Testis (tissue), 3 donors: ENCODE results near the gene SLC4A5. TPM values are rescaled to one million over a fixed set of nuclear protein-coding genes. Genes with fewer than 3 reads are reported as not detected.

Experiments
- DNase-seq: peaks from one replicate; pipeline ENCODE4 v3.0.0-alpha.2; 2019
- H3K27ac ChIP-seq, 2 donors: fragments of 200-600 bp; sonication (generic); one replicate each; pipeline ENCODE4 v1.5.1; 2019
- H3K27me3 ChIP-seq: fragments of 200-600 bp; sonication (generic); one replicate; pipeline ENCODE4 v1.5.1; 2019
- H3K36me3 ChIP-seq: fragments of 200-600 bp; sonication (generic); one replicate; pipeline ENCODE4 v1.5.1; 2017; ENCODE audit warnings: low read depth; ENCODE audit errors: missing control alignments
- H3K4me1 ChIP-seq: fragments of 200-600 bp; sonication (generic); one replicate; pipeline ENCODE4 v1.5.1; 2019
- H3K4me3 ChIP-seq, 2 donors: fragments of 200-600 bp; sonication (generic); one replicate each; pipeline ENCODE4 v1.5.1; 2017 to 2019
- H3K9me3 ChIP-seq: fragments of 200-600 bp; sonication (generic); one replicate; pipeline ENCODE4 v1.5.1; 2017
- POLR2A ChIP-seq: fragments of 450-650 bp; IDR thresholded peaks from one replicate; pipeline ENCODE4 v1.6.1; 2017; ENCODE audit warnings: antibody characterized with exemption, mild to moderate bottlenecking, moderate library complexity
- WGBS, 2 donors: methylation state at CpG; one replicate each; pipeline ENCODE4 v1.1.5; 2018; 5-methylcytosine and 5-hydroxymethylcytosine counted together
- intact Hi-C: fragments of 100-400 bp; cut with DNase I; formaldehyde crosslinking; loops from one replicate; pipeline ENCODE4 v1.15.1; 2023; ENCODE audit warnings: low total_unique reads
- polyA plus RNA-seq: library from polyadenylated mRNA; stranded (reverse); fragments of 350-450 nt; fragmentation: Illumina TruSeq; extraction: RNeasy Lipid Tissue Mini Kit (QIAGEN cat#74804); gene quantifications from one replicate; pipeline ENCODE4 v1.2.3, GENCODE V29; 2014; ENCODE audit warnings: low read depth, low replicate concordance; ENCODE audit not compliant: insufficient read depth
- total RNA-seq, 2 donors: library from RNA; depleted of rRNA; stranded (reverse); fragments of >200 nt; gene quantifications; one replicate each; pipeline ENCODE4 v1.2.3, GENCODE V29; 2016
- TF ChIP-seq, protein P1 (sequence below), 3 experiments: fragments of 450-650 bp in 2 of 3; fragments of 200-600 bp in 1 of 3; sonication (generic) in 1 of 3; IDR thresholded peaks; one replicate each; pipeline ENCODE4 v1.5.1; 2016 to 2019; ENCODE audit warnings: antibody characterized with exemption in 3 of 3, mild to moderate bottlenecking in 2 of 3, moderate library complexity in 1 of 3

Gene SLC4A5
- total and polyA plus RNA-seq, 3 donors from 2014 or later = 40.3 to 188 (median 113) TPM

DNA sequence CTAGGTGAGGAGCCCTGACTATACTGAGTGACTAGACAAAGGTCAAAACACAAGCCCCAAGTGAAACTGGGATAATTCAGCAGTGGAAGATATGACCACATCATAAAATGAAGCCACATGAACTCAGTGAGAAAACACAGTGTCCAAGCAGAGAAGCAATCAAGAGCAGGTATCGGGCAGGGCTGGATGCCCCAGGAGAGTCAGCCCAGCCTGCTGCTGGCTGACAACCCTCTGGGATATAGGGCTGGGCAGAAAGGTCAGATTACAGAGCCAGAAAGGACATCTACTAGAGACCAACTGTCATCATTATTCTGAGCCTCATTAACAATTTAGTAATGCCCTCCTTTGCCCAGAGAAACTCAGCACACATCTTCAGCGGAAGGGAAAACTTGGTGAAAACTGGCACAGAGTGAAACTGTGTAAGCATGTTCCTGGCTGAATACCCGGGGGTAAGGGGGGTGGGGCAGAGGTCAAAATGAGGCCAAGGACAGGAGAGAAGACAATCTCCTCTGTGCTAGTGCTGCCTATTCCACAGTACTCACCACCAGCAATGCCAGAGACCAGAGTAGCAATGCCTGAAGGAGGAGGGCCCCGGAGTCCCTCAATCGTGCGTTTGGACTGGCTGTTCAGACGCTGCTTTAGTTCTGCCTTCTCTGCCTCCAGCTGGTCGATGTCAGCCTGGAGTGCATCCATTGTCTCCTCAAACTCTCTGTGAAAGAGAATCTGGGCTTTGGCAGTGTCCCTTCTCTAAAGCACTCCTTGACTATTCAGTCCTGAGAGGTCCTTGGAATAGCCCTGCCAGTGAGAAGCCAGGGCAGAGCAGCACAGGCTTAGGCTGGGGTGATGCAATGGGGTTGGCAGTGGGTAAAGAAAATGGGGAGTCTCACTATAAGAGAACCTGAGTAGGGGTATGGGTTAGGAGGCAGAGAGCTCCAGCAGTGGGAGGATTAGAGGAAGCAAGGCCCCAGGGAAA, 21.6 kb upstream of the SLC4A5 start:
- peaks cover 3% of the 10 kb centered on the region for H3K36me3 ChIP-seq
- WGBS, 2 donors = 41 to 74% methylated on average over 8 of the region's 8 CpGs

DNA sequence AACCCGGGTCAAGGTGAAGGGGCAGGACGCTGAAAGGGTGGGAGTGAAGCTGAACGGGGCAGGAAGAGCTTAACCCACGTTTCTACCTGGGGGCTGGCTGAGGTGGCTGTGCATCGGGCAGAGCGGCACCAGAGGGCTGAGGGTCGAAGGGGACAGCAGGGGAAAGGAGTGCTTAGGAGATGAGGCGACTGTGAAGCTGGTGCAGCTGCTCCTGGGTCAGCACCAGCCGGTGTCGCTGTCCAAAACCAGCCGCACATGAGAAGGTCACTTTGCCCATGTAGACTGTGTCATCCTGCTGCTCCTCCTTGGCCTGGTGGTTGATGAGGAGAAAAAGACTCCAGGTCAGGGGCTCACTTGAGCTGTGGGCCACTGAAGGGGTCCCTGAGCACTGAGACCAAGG, 18.1 kb upstream of the SLC4A5 start:
- intact Hi-C loops = no loop called here
- no peak for DNase-seq
- H3K36me3 ChIP-seq = no peaks in the 10 kb centered on the region
- H3K9me3 ChIP-seq = no peaks in the 10 kb centered on the region
- H3K27ac ChIP-seq = no peak overlapping the region
- WGBS, 2 donors = 79 to 81% methylated on average over 11 of the region's 11 CpGs
- no peak for TF ChIP-seq POLR2A
- TF ChIP-seq, protein P1, sequence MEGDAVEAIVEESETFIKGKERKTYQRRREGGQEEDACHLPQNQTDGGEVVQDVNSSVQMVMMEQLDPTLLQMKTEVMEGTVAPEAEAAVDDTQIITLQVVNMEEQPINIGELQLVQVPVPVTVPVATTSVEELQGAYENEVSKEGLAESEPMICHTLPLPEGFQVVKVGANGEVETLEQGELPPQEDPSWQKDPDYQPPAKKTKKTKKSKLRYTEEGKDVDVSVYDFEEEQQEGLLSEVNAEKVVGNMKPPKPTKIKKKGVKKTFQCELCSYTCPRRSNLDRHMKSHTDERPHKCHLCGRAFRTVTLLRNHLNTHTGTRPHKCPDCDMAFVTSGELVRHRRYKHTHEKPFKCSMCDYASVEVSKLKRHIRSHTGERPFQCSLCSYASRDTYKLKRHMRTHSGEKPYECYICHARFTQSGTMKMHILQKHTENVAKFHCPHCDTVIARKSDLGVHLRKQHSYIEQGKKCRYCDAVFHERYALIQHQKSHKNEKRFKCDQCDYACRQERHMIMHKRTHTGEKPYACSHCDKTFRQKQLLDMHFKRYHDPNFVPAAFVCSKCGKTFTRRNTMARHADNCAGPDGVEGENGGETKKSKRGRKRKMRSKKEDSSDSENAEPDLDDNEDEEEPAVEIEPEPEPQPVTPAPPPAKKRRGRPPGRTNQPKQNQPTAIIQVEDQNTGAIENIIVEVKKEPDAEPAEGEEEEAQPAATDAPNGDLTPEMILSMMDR (IDR thresholded peaks at IDR 0.05) = no peak
- no peaks in the 10 kb centered on the region for H3K27me3 ChIP-seq
- H3K4me1 ChIP-seq = peaks cover 19% of the 10 kb centered on the region
- no peak overlapping the region for H3K4me3 ChIP-seq

More for the DNA sequence above, 21.6 kb upstream of the SLC4A5 start:
- intact Hi-C loops = no loop called here
- Histone ChIP-seq H3K27ac (peak overlapping the region in 1 of 2 donors; percentile 9), H3K9me3 (no peaks in the 10 kb centered on the region), H3K27me3 (no peaks in the 10 kb centered on the region), H3K4me3 (no peak overlapping the region), H3K4me1 (peaks cover 23% of the 10 kb centered on the region)
- TF ChIP-seq, protein P1 (IDR thresholded peaks at IDR 0.05) = no peak
- no peak for TF ChIP-seq POLR2A
- DNase-seq = peak; percentile 58

DNA sequence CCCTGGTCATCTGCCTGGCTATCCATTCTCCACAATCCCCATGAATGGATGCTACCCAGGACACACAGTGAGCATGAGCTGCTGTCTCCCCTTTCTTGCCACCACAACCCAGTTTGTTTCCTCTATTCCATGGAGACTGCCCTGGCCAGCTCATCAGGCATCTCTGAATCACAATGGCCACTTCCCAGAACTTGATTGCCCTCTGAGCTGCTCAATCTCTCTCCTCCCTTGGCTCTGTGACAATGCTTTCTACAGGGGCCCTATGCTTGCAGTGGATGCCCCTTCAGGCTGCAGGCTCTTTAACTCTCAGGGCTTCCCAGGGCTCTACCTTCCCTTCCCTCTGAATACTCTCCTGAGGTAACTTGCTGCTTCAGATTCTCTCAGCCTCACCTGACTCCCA, 14.4 kb upstream of the SLC4A5 start:
- intact Hi-C loops = no loop called here
- no peak overlapping the region for H3K4me3 ChIP-seq
- H3K4me1 ChIP-seq = no peaks in the 10 kb centered on the region
- TF ChIP-seq, protein P1 (IDR thresholded peaks at IDR 0.05) = no peak
- TF ChIP-seq POLR2A = no peak
- H3K27ac ChIP-seq = no peak overlapping the region
- DNase-seq = no peak
- H3K9me3 ChIP-seq = no peaks in the 10 kb centered on the region
- H3K27me3 ChIP-seq = no peaks in the 10 kb centered on the region
- no peaks in the 10 kb centered on the region for H3K36me3 ChIP-seq

DNA sequence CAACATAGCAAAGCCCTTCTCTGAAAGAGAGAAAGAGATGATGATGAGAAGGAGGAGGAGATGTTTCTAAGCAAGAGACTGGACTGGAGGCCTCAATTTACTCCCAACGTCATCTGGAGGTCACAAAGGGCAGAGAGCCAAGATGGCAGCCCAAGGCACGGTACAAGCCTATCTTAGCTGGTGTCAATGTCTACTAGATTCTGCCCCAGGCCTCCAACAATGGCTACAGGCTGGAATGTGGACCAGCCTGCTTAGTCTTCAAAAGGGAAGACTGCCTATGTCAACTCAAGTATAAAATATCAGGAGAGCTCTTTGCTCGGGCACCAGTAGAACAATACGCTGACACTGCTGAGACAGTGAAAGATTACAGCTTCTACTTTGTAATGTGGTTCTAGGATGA, 6.7 kb upstream of the SLC4A5 start:
- DNase-seq = no peak
- peaks cover 15% of the 10 kb centered on the region for H3K4me1 ChIP-seq
- no peaks in the 10 kb centered on the region for H3K27me3 ChIP-seq
- peak overlapping the region in 1 of 2 donors; percentile 4 for H3K27ac ChIP-seq
- H3K9me3 ChIP-seq = no peaks in the 10 kb centered on the region
- intact Hi-C loops = no loop called here
- 86 to 92% methylated on average over 3 to 4 of the region's 4 CpGs for WGBS, 2 donors
- TF ChIP-seq, protein P1 (IDR thresholded peaks at IDR 0.05) = no peak
- no peak for TF ChIP-seq POLR2A
- no peak overlapping the region for H3K4me3 ChIP-seq
- H3K36me3 ChIP-seq = no peaks in the 10 kb centered on the region

DNA sequence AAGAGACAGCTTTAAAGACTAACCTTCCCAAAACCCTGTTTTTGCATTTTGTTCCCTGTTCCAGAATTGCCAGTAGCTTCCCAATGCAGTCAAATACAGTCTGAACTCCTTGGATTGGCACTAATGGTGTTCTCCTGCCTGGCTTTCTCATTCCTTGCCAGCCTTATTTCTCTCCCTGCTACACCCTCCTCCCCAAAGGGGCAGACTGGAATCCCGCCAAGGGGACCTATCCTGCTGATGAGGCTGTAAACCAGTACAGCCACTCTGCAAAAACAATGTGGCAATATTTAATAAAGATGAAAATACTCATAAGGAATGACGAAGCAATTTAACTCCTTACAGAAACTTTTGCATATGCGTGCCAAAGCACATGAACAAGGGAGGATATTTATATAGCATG, 4.5 kb upstream of the SLC4A5 start:
- Histone ChIP-seq H3K4me1 (peaks cover 25% of the 10 kb centered on the region), H3K36me3 (no peaks in the 10 kb centered on the region), H3K27ac (no peak overlapping the region), H3K9me3 (no peaks in the 10 kb centered on the region), H3K27me3 (no peaks in the 10 kb centered on the region), H3K4me3 (no peak overlapping the region)
- intact Hi-C loops = no loop called here
- TF ChIP-seq POLR2A = no peak
- TF ChIP-seq, protein P1 (IDR thresholded peaks at IDR 0.05) = no peak
- 86 to 90% methylated on average over 3 of the region's 3 CpGs for WGBS, 2 donors
- DNase-seq = no peak
